IPS DF 6.9 (cell line): ENCODE measurements around the gene PIEZO1.

Experiments
- DNase-seq: peaks from one replicate; pipeline ENCODE4 v3.0.0-alpha.2; 2013; ENCODE audit warnings: low read depth, low spot score
- H3K27ac ChIP-seq: one replicate; pipeline ENCODE4 v1.5.1; 2013; ENCODE audit warnings: low read length, control low read depth
- H3K27me3 ChIP-seq: 2 replicates; pipeline ENCODE4 v1.6.1; 2013; ENCODE audit warnings: mild to moderate bottlenecking, low read length; ENCODE audit not compliant: control insufficient read depth, insufficient read depth
- H3K36me3 ChIP-seq: 2 replicates; pipeline ENCODE4 v1.6.1; 2013; ENCODE audit warnings: low read length; ENCODE audit not compliant: control insufficient read depth, insufficient read depth
- H3K4me1 ChIP-seq: 2 replicates; pipeline ENCODE4 v1.6.1; 2013; ENCODE audit warnings: low read length; ENCODE audit not compliant: control insufficient read depth, insufficient read depth
- H3K4me3 ChIP-seq: 2 replicates; pipeline ENCODE4 v1.5.1; 2013; ENCODE audit warnings: mild to moderate bottlenecking, low read length
- H3K9me3 ChIP-seq: 2 replicates; pipeline ENCODE4 v1.6.1; 2013; ENCODE audit warnings: low read length, inconsistent platforms; ENCODE audit not compliant: control insufficient read depth, insufficient read depth
- WGBS: extraction: QIAGEN DNeasy Blood & Tissue Kit; methylation state at CpG from one replicate; pipeline ENCODE4 v1.1.7; 2013; ENCODE audit warnings: mixed read lengths, missing lambda C conversion rate; ENCODE audit not compliant: insufficient read length, insufficient coverage; 5-methylcytosine and 5-hydroxymethylcytosine counted together

The PIEZO1 gene

GRCh38 chr16:88723507-88723887 lies 61.5 kb downstream of the PIEZO1 start:
- peaks cover 26% of the 10 kb centered on the region for H3K36me3 ChIP-seq
- H3K9me3 ChIP-seq, result no peaks in the 10 kb centered on the region
- no peaks in the 10 kb centered on the region for H3K4me1 ChIP-seq
- WGBS, result no CpG with 5 or more reads among the region's 8 CpGs
- no peak overlapping the region for H3K4me3 ChIP-seq
- DNase-seq, result no peak
- no peak overlapping the region for H3K27ac ChIP-seq
- H3K27me3 ChIP-seq, result no peaks in the 10 kb centered on the region

DNA sequence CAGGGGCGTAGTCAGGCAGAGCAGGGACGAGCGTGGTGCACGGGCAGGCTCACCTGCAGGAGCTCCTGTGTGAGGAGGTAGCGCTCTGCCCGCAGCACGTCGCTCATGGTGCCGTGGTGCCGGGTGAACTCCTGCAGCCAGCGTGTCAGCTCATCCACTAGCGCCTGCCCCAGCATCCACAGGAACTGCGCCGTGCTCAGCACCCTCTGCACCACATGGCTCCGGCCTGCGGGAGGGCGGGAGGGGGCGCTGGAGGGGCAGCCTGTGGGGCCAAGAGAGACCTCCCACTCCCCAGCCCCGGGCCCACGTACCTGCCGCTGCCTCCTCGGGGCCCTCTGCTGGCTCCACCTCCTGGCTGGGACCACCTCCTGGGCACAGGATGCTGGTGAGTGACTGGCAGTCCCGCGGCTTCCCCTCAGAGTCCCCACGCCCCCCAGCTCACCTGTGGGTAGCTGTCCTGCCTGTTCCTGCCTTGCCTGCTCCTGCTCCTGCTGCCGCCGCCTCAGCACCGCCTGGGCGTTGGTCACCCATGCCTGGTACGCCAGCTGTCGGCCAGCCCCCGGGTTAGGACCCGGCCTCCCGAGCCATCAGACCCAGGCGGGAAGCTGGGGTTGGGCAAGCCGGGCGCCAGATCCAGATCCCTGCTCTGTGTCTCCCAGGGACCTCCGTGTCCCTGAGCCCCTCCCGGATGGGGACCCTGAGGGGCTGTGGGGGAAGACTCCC lies 62.1 kb downstream of the PIEZO1 start:
- H3K27ac ChIP-seq, result no peak overlapping the region
- no peaks in the 10 kb centered on the region for H3K4me1 ChIP-seq
- peaks cover 25% of the 10 kb centered on the region for H3K36me3 ChIP-seq
- no peak overlapping the region for H3K4me3 ChIP-seq
- H3K27me3 ChIP-seq, result no peaks in the 10 kb centered on the region
- no peaks in the 10 kb centered on the region for H3K9me3 ChIP-seq
- DNase-seq, result no peak
- no CpG with 5 or more reads among the region's 39 CpGs for WGBS

GRCh38 chr16:88721815-88722755 lies 62.9 kb downstream of the PIEZO1 start:
- no peak for DNase-seq
- H3K27ac ChIP-seq, result no peak overlapping the region
- no peaks in the 10 kb centered on the region for H3K9me3 ChIP-seq
- H3K27me3 ChIP-seq, result no peaks in the 10 kb centered on the region
- H3K36me3 ChIP-seq, result peaks cover 20% of the 10 kb centered on the region
- WGBS, result no CpG with 5 or more reads among the region's 61 CpGs
- H3K4me3 ChIP-seq, result no peak overlapping the region
- no peaks in the 10 kb centered on the region for H3K4me1 ChIP-seq

GRCh38 chr16:88721236-88721635 lies 63.8 kb downstream of the PIEZO1 start:
- no CpG with 5 or more reads among the region's 17 CpGs for WGBS
- Histone ChIP-seq H3K27ac (no peak overlapping the region), H3K36me3 (peaks cover 26% of the 10 kb centered on the region), H3K27me3 (no peaks in the 10 kb centered on the region), H3K4me3 (no peak overlapping the region), H3K9me3 (no peaks in the 10 kb centered on the region), H3K4me1 (no peaks in the 10 kb centered on the region)
- no peak for DNase-seq

DNA sequence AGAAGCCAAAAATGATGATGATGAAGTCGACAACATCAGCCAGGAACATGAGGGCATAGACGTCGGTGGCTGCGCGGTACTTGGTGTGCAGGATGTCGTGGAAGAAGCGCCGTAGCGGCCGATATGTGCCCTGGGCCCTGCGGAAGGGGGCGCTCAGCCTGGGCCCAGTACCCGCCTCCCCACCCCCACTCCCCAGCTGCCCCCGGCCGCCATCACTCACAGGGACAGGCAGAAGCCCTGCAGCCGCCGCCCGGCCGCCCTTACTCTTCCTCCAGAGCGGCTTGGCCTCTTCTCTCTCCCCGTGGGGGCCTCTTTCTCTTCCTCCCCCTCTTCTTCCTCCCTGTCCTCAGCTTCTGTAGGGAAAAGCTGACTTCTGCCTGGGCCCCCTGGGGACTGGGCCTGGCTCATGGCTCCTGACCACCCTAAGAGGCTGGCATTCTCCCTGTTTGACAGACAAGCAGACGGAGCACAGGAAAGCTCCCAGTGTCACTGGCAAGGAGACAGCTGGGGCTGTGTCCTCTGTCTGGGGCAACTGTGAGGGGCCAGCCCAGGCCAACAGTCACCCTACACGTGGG lies 64.5 kb downstream of the PIEZO1 start:
- H3K27me3 ChIP-seq, result no peaks in the 10 kb centered on the region
- no peak for DNase-seq
- WGBS, result no CpG with 5 or more reads among the region's 23 CpGs
- H3K27ac ChIP-seq, result no peak overlapping the region
- peaks cover 27% of the 10 kb centered on the region for H3K36me3 ChIP-seq
- H3K9me3 ChIP-seq, result no peaks in the 10 kb centered on the region
- no peaks in the 10 kb centered on the region for H3K4me1 ChIP-seq
- no peak overlapping the region for H3K4me3 ChIP-seq

DNA sequence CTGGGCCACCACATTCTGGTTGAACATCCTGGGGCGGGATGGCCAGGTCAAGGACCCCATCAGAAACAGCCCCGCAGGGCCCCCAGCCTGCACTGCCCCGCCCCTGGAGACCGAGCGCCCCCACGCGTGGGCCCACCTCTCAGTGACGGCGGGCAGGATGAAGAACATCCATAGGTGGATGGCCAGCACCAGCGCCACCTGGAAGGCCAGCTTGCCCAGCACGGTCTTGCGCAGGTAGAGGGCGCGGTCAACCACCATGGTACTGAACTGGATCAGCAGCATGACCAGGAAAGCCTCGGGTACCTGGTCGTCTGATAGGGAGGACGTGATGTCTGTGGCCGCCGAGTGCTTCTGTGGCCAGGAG lies 65.1 kb downstream of the PIEZO1 start:
- Histone ChIP-seq H3K9me3 (no peaks in the 10 kb centered on the region), H3K36me3 (peaks cover 26% of the 10 kb centered on the region), H3K27ac (no peak overlapping the region), H3K4me1 (no peaks in the 10 kb centered on the region), H3K27me3 (no peaks in the 10 kb centered on the region), H3K4me3 (no peak overlapping the region)
- no peak for DNase-seq
- WGBS, result no CpG with 5 or more reads among the region's 19 CpGs

GRCh38 chr16:88719267-88719932 lies 65.6 kb downstream of the PIEZO1 start:
- no CpG with 5 or more reads among the region's 29 CpGs for WGBS
- no peak for DNase-seq
- Histone ChIP-seq H3K27me3 (no peaks in the 10 kb centered on the region), H3K4me3 (no peak overlapping the region), H3K27ac (no peak overlapping the region), H3K4me1 (no peaks in the 10 kb centered on the region), H3K9me3 (no peaks in the 10 kb centered on the region), H3K36me3 (peaks cover 30% of the 10 kb centered on the region)

DNA sequence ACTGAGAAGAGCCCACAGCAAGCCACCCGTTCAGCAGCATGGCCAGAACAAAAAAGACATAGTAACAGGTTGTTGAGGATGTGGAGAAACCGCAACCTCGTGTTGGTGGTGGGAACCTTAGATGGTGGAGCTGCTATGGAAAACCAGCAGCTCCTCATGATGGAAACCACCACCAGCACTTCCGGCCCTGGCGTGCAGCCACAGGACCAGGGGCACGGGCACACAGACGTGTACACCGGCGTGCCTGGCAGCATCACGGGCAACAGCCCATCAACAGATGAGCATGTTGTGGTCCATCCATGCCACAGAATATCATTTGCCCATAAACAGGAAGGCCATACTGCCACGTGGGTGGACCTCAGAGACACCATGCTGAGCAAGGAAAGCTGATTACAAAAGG lies 66.8 kb downstream of the PIEZO1 start:
- no peaks in the 10 kb centered on the region for H3K4me1 ChIP-seq
- WGBS, result no CpG with 5 or more reads among the region's 11 CpGs
- H3K27me3 ChIP-seq, result no peaks in the 10 kb centered on the region
- H3K27ac ChIP-seq, result no peak overlapping the region
- peaks cover 34% of the 10 kb centered on the region for H3K36me3 ChIP-seq
- H3K4me3 ChIP-seq, result no peak overlapping the region
- H3K9me3 ChIP-seq, result no peaks in the 10 kb centered on the region
- DNase-seq, result no peak

DNA sequence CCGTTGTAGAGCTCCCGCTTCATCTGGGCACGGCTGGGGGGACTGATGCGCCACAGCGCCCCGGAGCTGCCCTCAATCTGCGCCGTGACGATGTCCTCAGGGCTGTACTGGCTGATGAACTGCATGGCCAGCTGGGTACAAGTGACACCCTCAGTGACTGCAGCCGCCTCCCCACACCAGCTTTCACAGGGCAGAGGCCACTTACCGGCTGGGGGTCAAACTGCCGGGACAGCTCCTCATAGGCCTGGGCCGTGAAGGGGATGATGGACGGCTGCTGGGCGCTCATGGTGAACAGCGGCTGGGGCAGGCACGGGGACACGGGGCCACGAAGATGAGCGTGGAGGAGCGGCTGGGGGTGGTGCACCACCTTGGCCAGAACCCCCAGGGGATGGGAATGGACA lies 68.4 kb downstream of the PIEZO1 start:
- no CpG with 5 or more reads among the region's 21 CpGs for WGBS
- no peak for DNase-seq
- no peak overlapping the region for H3K27ac ChIP-seq
- H3K27me3 ChIP-seq, result no peaks in the 10 kb centered on the region
- H3K4me3 ChIP-seq, result no peak overlapping the region
- H3K36me3 ChIP-seq, result peaks cover 31% of the 10 kb centered on the region
- H3K4me1 ChIP-seq, result no peaks in the 10 kb centered on the region; the same call in 1 of the 2 replicates
- no peaks in the 10 kb centered on the region for H3K9me3 ChIP-seq

DNA sequence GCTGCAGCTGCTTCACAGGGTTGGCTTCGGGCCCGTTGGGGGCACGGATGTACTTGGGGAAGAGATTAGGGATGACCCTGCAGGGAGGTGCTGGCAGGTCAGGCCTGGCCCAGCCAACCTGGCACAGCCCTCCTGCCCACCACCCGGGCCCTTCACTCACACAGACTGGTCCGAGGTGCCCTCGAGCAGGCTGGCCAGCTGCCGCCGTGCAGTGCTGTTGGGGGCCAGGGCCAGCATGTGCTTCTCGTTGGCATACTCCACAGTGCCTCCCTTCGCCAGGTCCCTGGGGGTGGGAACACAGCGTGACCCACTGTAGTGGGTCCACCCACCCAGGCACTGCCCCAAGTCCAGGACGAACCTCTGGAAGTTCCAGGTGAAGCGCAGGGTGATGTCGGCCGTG lies 68.8 kb downstream of the PIEZO1 start:
- no peak overlapping the region for H3K27ac ChIP-seq
- no peaks in the 10 kb centered on the region; the same call in 1 of the 2 replicates for H3K4me1 ChIP-seq
- H3K9me3 ChIP-seq, result no peaks in the 10 kb centered on the region
- DNase-seq, result no peak
- no CpG with 5 or more reads among the region's 15 CpGs for WGBS
- peaks cover 27% of the 10 kb centered on the region for H3K36me3 ChIP-seq
- no peak overlapping the region for H3K4me3 ChIP-seq
- H3K27me3 ChIP-seq, result no peaks in the 10 kb centered on the region
